Ascending aorta (tissue), 2 donors: ENCODE data around the gene HLF. TPM values are rescaled to one million over a fixed set of nuclear protein-coding genes. Genes with fewer than 3 reads are reported as not detected.

ENCODE experiments used
- DNase-seq, 2 donors: peaks; one replicate each; pipeline ENCODE4 v3.0.0-alpha.2; 2019; ENCODE audit warnings: low spot score in 2 of 2
- H3K27ac ChIP-seq, 2 donors: fragments of 200-600 bp; sonication (generic); one replicate each; pipeline ENCODE4 v1.5.1; 2016 to 2017; ENCODE audit warnings: mild to moderate bottlenecking in 1 of 2
- H3K27me3 ChIP-seq: fragments of 200-600 bp; sonication (generic); one replicate; pipeline ENCODE4 v1.5.1; 2017
- H3K36me3 ChIP-seq, 2 donors: fragments of 200-600 bp; sonication (generic); one replicate each; pipeline ENCODE4 v1.5.1; 2016
- H3K4me1 ChIP-seq, 2 donors: fragments of 200-600 bp; sonication (generic); one replicate each; pipeline ENCODE4 v1.5.1; 2016 to 2017; ENCODE audit warnings: mild to moderate bottlenecking in 1 of 2
- H3K4me3 ChIP-seq, 2 donors: fragments of 200-600 bp; sonication (generic); one replicate each; pipeline ENCODE4 v1.5.1; 2016 to 2017; ENCODE audit warnings: mild to moderate bottlenecking in 1 of 2
- H3K9me3 ChIP-seq, 2 donors: fragments of 200-600 bp; sonication (generic); one replicate each; pipeline ENCODE4 v1.5.1; 2016
- intact Hi-C: fragments of 100-400 bp; cut with DNase I; formaldehyde crosslinking; loops from one replicate; pipeline ENCODE4 v1.15.1; 2023
- total RNA-seq: library from RNA; depleted of rRNA; stranded (reverse); fragments of >200 nt; gene quantifications from one replicate; pipeline ENCODE4 v1.1.0, GENCODE V29; 2016
- TF ChIP-seq, protein P1 (sequence below), 3 experiments: fragments of 200-600 bp in 2 of 3; fragments of 450-650 bp in 1 of 3; sonication (generic) in 2 of 3; IDR thresholded peaks; one replicate each; pipeline ENCODE4 v1.5.1; 2016 to 2019; ENCODE audit warnings: antibody characterized with exemption in 3 of 3, mild to moderate bottlenecking in 1 of 3, moderate library complexity in 1 of 3

Gene HLF
- total RNA-seq, 1 donor from 2014 or later: 11.3 TPM

DNA sequence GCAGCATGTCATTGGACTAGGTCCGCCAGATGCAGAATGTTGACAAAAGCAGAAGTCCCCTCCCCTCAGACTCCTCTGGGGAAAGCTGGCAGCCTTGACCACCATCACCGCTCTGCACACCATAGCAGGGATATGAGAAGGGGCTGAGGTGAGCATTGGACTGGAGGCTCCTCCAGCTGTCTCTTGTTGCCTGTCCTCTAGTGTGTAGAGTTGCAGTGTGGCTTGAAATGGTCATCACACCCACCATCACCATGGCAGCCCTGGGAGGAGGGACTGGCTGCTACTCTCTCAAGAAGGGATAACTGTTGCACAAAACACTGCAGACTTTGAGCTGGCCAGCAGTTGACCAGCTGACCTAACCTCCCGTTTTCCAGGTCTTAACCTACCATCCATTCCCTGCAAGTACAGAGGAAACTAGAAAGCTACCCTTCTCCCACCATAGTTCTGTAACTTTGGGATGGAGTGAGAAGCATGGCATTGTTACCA lies 38.3 kb downstream of the HLF start:
- H3K4me1 ChIP-seq: no peaks in the 10 kb centered on the region
- H3K4me3 ChIP-seq: no peak overlapping the region
- H3K27ac ChIP-seq: no peak overlapping the region
- intact Hi-C loops: no loop called here
- no peaks in the 10 kb centered on the region for H3K36me3 ChIP-seq
- H3K9me3 ChIP-seq: no peaks in the 10 kb centered on the region
- DNase-seq: no peak
- no peaks in the 10 kb centered on the region for H3K27me3 ChIP-seq
- TF ChIP-seq, protein P1, sequence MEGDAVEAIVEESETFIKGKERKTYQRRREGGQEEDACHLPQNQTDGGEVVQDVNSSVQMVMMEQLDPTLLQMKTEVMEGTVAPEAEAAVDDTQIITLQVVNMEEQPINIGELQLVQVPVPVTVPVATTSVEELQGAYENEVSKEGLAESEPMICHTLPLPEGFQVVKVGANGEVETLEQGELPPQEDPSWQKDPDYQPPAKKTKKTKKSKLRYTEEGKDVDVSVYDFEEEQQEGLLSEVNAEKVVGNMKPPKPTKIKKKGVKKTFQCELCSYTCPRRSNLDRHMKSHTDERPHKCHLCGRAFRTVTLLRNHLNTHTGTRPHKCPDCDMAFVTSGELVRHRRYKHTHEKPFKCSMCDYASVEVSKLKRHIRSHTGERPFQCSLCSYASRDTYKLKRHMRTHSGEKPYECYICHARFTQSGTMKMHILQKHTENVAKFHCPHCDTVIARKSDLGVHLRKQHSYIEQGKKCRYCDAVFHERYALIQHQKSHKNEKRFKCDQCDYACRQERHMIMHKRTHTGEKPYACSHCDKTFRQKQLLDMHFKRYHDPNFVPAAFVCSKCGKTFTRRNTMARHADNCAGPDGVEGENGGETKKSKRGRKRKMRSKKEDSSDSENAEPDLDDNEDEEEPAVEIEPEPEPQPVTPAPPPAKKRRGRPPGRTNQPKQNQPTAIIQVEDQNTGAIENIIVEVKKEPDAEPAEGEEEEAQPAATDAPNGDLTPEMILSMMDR (IDR thresholded peaks at IDR 0.05): no peak

DNA sequence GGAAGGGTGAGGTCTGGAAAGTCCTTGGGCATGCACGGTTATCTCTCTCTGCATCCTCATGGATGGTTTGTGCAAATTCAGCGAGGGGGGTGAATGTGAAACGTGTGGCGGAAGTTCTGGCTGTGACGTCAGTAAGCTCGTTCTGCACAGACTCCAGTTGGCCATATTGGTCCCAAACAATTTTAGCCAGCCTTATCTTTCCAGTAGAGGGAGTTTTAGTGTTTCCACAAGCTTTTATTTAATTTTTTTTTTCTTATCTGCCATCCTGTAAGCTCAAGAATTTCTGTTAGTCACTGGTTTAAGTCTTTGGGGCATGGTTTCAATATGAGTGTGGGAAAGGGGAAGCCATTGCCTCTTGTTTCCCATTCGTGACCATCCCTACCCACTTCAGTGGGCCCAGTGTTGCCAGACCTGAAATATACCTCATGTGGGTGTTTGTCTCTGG lies 39.0 kb downstream of the HLF start:
- H3K4me1 ChIP-seq: no peaks in the 10 kb centered on the region
- DNase-seq: no peak
- no peak overlapping the region for H3K4me3 ChIP-seq
- no peaks in the 10 kb centered on the region for H3K9me3 ChIP-seq
- H3K27me3 ChIP-seq: no peaks in the 10 kb centered on the region
- intact Hi-C loops: no loop called here
- TF ChIP-seq, protein P1 (IDR thresholded peaks at IDR 0.05): no peak
- no peaks in the 10 kb centered on the region for H3K36me3 ChIP-seq
- no peak overlapping the region for H3K27ac ChIP-seq

DNA sequence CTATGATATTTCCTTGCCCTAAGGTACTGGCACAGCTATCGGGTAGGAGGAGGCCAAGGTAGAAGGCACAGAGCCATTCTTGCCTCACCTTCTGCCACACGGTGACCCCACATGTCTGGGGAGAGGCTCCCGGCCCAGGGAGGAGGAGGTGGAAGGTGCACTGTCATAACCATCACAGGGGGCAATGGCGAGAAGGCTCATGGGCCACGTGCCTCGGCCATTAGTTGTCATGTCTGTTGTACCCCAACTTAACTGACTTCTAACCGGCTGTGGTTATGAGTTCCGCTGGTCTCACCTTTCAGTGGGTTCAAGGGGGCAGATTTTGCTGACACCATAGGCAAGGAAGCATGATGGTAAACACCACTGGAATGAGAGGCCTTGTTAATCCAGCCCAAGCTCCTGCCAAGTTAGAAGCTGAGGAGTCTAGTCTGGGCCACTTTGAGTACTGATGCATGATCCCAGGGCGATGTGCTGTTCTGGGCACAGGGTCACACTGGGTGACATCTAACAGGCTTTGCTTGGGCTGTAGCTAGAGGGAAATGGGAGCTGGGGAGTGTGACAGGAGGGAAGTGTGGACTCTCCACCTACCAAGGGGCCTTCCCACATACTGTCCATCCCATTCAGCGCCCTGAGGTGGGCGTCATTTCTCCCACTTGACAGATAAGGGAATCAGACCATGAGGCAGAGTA lies 39.6 kb downstream of the HLF start:
- Histone ChIP-seq H3K4me1 (no peaks in the 10 kb centered on the region), H3K27me3 (no peaks in the 10 kb centered on the region), H3K9me3 (no peaks in the 10 kb centered on the region), H3K36me3 (no peaks in the 10 kb centered on the region), H3K27ac (no peak overlapping the region), H3K4me3 (no peak overlapping the region)
- no peak for DNase-seq
- intact Hi-C loops: no loop called here
- TF ChIP-seq, protein P1 (IDR thresholded peaks at IDR 0.05): no peak

DNA sequence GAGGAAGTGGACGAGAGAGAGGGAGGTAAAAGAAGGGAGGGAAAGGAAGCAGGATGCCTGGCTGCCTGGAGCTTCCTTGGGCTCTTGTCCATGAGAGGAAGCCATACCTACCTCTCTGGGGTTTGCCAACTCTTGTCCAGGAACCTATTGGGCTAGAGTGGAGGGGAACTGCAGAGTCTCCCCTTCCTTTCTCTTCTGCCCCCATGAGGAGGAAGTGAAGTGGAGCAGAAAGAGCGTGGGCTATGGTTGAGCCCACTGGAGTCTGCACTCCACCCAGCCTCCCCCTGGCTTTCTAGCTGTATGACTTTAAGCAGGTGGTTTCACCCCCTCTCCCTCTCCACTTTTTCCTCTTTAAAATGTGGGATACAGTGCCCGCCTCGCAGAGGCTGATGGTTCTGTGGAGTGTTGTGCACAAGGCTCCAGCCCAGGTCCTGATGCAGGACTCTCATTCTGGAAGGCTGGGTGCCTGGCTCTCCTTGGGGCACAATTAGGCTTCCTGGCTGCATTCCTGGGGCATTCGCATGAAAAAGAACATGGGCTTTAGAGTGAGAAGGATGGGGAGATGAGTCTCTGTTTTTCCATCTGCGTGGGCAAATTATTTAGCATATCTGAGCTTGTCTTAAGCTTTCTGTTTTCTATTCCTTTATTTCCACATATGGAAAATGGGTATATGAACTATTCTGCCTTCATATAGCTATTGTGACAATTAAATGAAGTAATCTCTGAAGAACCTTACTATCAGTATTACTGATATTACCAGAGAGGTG lies 40.7 kb downstream of the HLF start:
- H3K4me1 ChIP-seq: no peaks in the 10 kb centered on the region
- intact Hi-C loops: no loop called here
- H3K27ac ChIP-seq: no peak overlapping the region

DNA sequence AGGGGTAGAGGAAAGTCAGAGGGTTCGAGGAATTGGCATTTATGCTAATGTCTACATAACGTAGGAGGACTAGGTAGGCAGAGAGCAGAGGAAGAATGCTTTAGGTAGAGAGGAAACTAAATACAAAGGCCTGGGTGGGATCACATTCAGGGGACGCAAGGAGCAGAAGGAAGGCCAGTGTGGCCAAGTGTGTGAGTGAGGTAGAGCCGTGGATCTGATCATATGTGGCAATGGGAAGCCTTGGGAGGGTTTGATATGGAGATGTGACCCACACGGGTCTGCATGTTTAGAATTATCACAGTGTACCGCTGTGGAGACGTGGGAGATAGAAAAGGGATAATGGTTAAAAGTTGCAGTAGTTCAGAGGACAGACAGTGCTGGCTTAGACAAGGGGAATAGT lies 43.1 kb downstream of the HLF start:
- Histone ChIP-seq H3K4me1 (no peaks in the 10 kb centered on the region), H3K9me3 (no peaks in the 10 kb centered on the region), H3K27me3 (no peaks in the 10 kb centered on the region), H3K27ac (no peak overlapping the region), H3K36me3 (no peaks in the 10 kb centered on the region), H3K4me3 (no peak overlapping the region)
- intact Hi-C loops: no loop called here
- TF ChIP-seq, protein P1 (IDR thresholded peaks at IDR 0.05): no peak
- DNase-seq: no peak

More for the DNA sequence above, 40.7 kb downstream of the HLF start:
- no peaks in the 10 kb centered on the region for H3K27me3 ChIP-seq
- H3K9me3 ChIP-seq: no peaks in the 10 kb centered on the region
- no peak for DNase-seq
- TF ChIP-seq, protein P1 (IDR thresholded peaks at IDR 0.05): no peak
- no peak overlapping the region for H3K4me3 ChIP-seq
- no peaks in the 10 kb centered on the region for H3K36me3 ChIP-seq
